GM12878 (cell line): ENCODE measurements around the gene SUGCT. TPM values are rescaled to one million over a fixed set of nuclear protein-coding genes. Genes with fewer than 3 reads are reported as not detected.

Source experiments
- ATAC-seq: fragments of 200-7000 bp; cut with Tn5 transposase; 3 replicates; pipeline ENCODE4 v1.9.1; 2020; ENCODE audit warnings: mild to moderate bottlenecking, moderate library complexity
- BruUV-seq: library from RNA; stranded (reverse); fragments of 400-500 nt; replicated peaks from 2 replicates; lab custom pipeline; 2021; lab: Mats Ljungman, UMichigan
- CTCF ChIA-PET: fragments of 300-600 bp; sonication (Branson Sonifier 250); formaldehyde crosslinking; extraction: SDS; loops from one replicate; lab custom pipeline; 2021; ENCODE audit warnings: inconsistent platforms; lab: Yijun Ruan, JAX
- POLR2A ChIA-PET: fragments of 350-600 bp; formaldehyde crosslinking; extraction: SDS; loops from one replicate; lab custom pipeline; 2021; ENCODE audit warnings: inconsistent platforms; lab: Charles Lee
- RAD21 ChIA-PET: fragments of 300-600 bp; sonication (Branson Sonifier 250); formaldehyde crosslinking; loops from one replicate; lab custom pipeline; 2023; ENCODE audit warnings: antibody characterized with exemption; ENCODE audit not compliant: unreplicated experiment; lab: Charles Lee
- SMC1A ChIA-PET: fragments of 300-600 bp; sonication (Branson Sonifier 250); formaldehyde crosslinking; loops from one replicate; lab custom pipeline; 2023; ENCODE audit not compliant: unreplicated experiment, uncharacterized antibody; lab: Charles Lee
- DNase-seq: peaks from one replicate; pipeline ENCODE4 v3.0.0-alpha.2; 2011; ENCODE audit warnings: low read depth, low spot score
- FAIRE-seq: peaks from 3 replicates; lab custom pipeline; 2011; peaks lifted over from hg19 to GRCh38; lab: Jason Lieb, UNC
- H2AFZ ChIP-seq: 2 replicates; pipeline ENCODE4 v1.6.0; 2011; ENCODE audit warnings: low read depth, low read length, control low read depth; ENCODE audit not compliant: control insufficient read depth
- H3K27ac ChIP-seq: 2 replicates; pipeline ENCODE4 v1.5.1; 2011; ENCODE audit warnings: control low read depth; ENCODE audit not compliant: control insufficient read depth, insufficient read depth
- H3K27me3 ChIP-seq, 2 experiments: replicated peaks in 1 of 2; 2 replicates each; pipeline versions ENCODE4 v1.6.0 to v1.6.1; 2011; ENCODE audit warnings: low read length in 1 of 2; ENCODE audit not compliant: control insufficient read depth in 2 of 2, insufficient read depth in 2 of 2
- H3K36me3 ChIP-seq, 2 experiments: 2 replicates each; pipeline ENCODE4 v1.5.1; 2011; ENCODE audit warnings: low read length in 1 of 2; ENCODE audit not compliant: control insufficient read depth in 2 of 2, insufficient read depth in 2 of 2
- H3K4me1 ChIP-seq: 2 replicates; pipeline ENCODE4 v1.6.1; 2011; ENCODE audit warnings: mild to moderate bottlenecking, low read length, moderate library complexity, mixed read lengths; ENCODE audit not compliant: control insufficient read depth, insufficient read depth
- H3K4me2 ChIP-seq: 2 replicates; pipeline ENCODE4 v1.6.0; 2011; ENCODE audit warnings: control low read depth; ENCODE audit not compliant: control insufficient read depth, insufficient read depth
- H3K4me3 ChIP-seq: fragments of 200-600 bp; sonication (generic); 2 replicates; pipeline ENCODE4 v1.5.1; 2016
- H3K79me2 ChIP-seq: 2 replicates; pipeline ENCODE4 v1.6.0; 2011; ENCODE audit warnings: low read length; ENCODE audit not compliant: control insufficient read depth, insufficient read depth
- H3K9ac ChIP-seq: 2 replicates; pipeline ENCODE4 v1.8.0; 2011; ENCODE audit warnings: low read length, control low read depth, mixed read lengths; ENCODE audit not compliant: control insufficient read depth, insufficient read depth
- H3K9me3 ChIP-seq: replicated peaks from 3 replicates; pipeline ENCODE4 v1.5.1; 2011; ENCODE audit warnings: mild to moderate bottlenecking, low read length; ENCODE audit not compliant: control insufficient read depth, insufficient read depth
- H4K20me1 ChIP-seq: 2 replicates; pipeline ENCODE4 v1.6.0; 2011; ENCODE audit not compliant: control insufficient read depth, insufficient read depth
- BACH1 ChIP-seq: fragments of 450-650 bp; IDR thresholded peaks from 2 replicates; pipeline ENCODE4 v1.6.1; 2017; ENCODE audit warnings: mild to moderate bottlenecking, borderline replicate concordance
- CBX3 ChIP-seq: fragments of 200-600 bp; sonication (generic); IDR thresholded peaks from 2 replicates; pipeline ENCODE4 v1.6.1; 2016; ENCODE audit warnings: low read depth, borderline replicate concordance
- IKZF2 ChIP-seq, 2 experiments: fragments of 450-650 bp; IDR thresholded peaks; 2 replicates each; pipeline ENCODE4 v1.6.1; 2017; ENCODE audit warnings: mild to moderate bottlenecking in 2 of 2, moderate library complexity in 2 of 2
- NFIC ChIP-seq: IDR thresholded peaks from 2 replicates; pipeline ENCODE4 v1.6.1; 2012; ENCODE audit warnings: low read depth, mild to moderate bottlenecking, inconsistent platforms, low read length, moderate library complexity
- NR2C2 ChIP-seq: IDR thresholded peaks from 2 replicates; pipeline ENCODE4 v1.6.1; 2011; ENCODE audit warnings: borderline replicate concordance, low read depth; ENCODE audit not compliant: control insufficient read depth, insufficient read length
- PAX5 ChIP-seq: IDR thresholded peaks from 2 replicates; pipeline ENCODE4 v1.6.1; 2011; ENCODE audit warnings: low read depth, low read length, borderline replicate concordance
- RB1 ChIP-seq: fragments of 450-650 bp; formaldehyde crosslinking; IDR thresholded peaks from 2 replicates; pipeline ENCODE4 v1.6.1; 2017; ENCODE audit warnings: mild to moderate bottlenecking, borderline replicate concordance
- RELA ChIP-seq: fragments of 450-650 bp; IDR thresholded peaks from 2 replicates; pipeline ENCODE4 v1.8.0; 2014; ENCODE audit warnings: borderline replicate concordance; ENCODE audit not compliant: partially characterized antibody
- RFX5 ChIP-seq: IDR thresholded peaks from 2 replicates; pipeline ENCODE4 v1.6.1; 2011; ENCODE audit warnings: low read depth, low read length, improper control_type of control experiment
- SREBF2 ChIP-seq: IDR thresholded peaks from 2 replicates; pipeline ENCODE4 v1.6.1; 2012; ENCODE audit warnings: mild to moderate bottlenecking, low read length
- WRNIP1 ChIP-seq: IDR thresholded peaks from 2 replicates; pipeline ENCODE4 v1.6.1; 2011; ENCODE audit warnings: low read depth, low read length, improper control_type of control experiment, borderline replicate concordance
- WGBS: methylation state at CpG from one replicate; pipeline ENCODE4 v1.1.6; 2016; ENCODE audit warnings: low lambda C conversion rate; ENCODE audit not compliant: insufficient replicate concordance, insufficient coverage; ENCODE audit errors: missing lambda C conversion rate; 5-methylcytosine and 5-hydroxymethylcytosine counted together
- in situ Hi-C: fragments of 300-500 bp; cut with MboI; formaldehyde crosslinking; loops from 9 replicates; pipeline ENCODE4 v1.14.3; 2018; ENCODE audit warnings: mixed read lengths
- intact Hi-C: fragments of 100-400 bp; cut with micrococcal nuclease; formaldehyde crosslinking; loops from one replicate; pipeline ENCODE4 v1.14.2; 2022; ENCODE audit not compliant: unreplicated experiment
- polyA plus RNA-seq, 11 experiments: library from polyadenylated mRNA; depleted of rRNA in 4 of 11; unstranded in 6 of 11; stranded (reverse) in 5 of 11; fragments of >200 nt; fragmentation: Nextera tagmentation in 4 of 11; fragmentation: Illumina TruSeq in 1 of 11; extraction: Ambion mirVana in 4 of 11; extraction: Trizol in 1 of 11; gene quantifications; 1 replicate in 1 of 11; 2 replicates in 10 of 11; pipeline versions ENCODE4 v1.2.1 to v1.2.3, GENCODE V29; 2011 to 2016; ENCODE audit warnings: inconsistent platforms in 2 of 11, missing spikeins in 2 of 11, low read depth in 1 of 11
- total RNA-seq, 4 experiments: library from RNA; depleted of rRNA in 3 of 4; stranded (reverse); fragments of >200 nt in 3 of 4; fragmentation: Illumina TruSeq in 1 of 4; extraction: Trizol in 1 of 4; gene quantifications; 2 replicates each; pipeline versions ENCODE4 v1.2.1 to v1.2.3, GENCODE V29; 2013 to 2021
- TF ChIP-seq, protein P1 (sequence below): fragments of 450-650 bp; IDR thresholded peaks from 2 replicates; pipeline ENCODE4 v1.6.1; 2016; ENCODE audit warnings: mild to moderate bottlenecking
- TF ChIP-seq, protein P2 (sequence below): IDR thresholded peaks from 2 replicates; pipeline ENCODE4 v1.6.1; 2012; ENCODE audit warnings: improper control_type of control experiment, low read depth, low read length; ENCODE audit not compliant: insufficient replicate concordance
- TF ChIP-seq, protein P3 (sequence below): fragments of 450-650 bp; IDR thresholded peaks from 2 replicates; pipeline ENCODE4 v1.6.1; 2017; ENCODE audit warnings: mild to moderate bottlenecking, moderate library complexity

The SUGCT gene
- total and polyA plus RNA-seq, 10 of the 15 experiments (the other 5 are each of a cell fraction or from before 2014, with no cell fraction given), result 0.08 to 1.2 (median 0.67) TPM; not detected in 1

DNA sequence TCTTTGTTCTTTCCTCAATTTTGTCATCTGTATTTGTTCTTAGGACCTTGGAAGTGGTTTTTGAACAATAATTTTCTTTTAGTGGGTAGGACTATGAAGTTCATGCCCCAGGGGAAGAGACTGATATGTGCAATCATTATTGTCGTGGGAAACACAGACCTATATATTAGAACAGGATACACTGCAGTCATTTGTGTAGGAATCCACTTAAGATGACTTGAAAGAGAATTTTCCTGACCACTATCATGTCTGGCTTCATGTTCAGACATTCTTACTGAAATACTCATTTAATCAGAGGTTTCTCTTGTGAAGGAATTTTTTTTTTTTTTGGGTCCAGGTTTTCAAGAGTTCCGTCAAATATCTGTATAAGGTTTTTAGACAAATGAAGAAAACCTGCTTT, 163.6 kb downstream of the SUGCT start:
- WGBS, result 55% methylated on average over 2 of the region's 2 CpGs
- TF ChIP-seq, protein P1, sequence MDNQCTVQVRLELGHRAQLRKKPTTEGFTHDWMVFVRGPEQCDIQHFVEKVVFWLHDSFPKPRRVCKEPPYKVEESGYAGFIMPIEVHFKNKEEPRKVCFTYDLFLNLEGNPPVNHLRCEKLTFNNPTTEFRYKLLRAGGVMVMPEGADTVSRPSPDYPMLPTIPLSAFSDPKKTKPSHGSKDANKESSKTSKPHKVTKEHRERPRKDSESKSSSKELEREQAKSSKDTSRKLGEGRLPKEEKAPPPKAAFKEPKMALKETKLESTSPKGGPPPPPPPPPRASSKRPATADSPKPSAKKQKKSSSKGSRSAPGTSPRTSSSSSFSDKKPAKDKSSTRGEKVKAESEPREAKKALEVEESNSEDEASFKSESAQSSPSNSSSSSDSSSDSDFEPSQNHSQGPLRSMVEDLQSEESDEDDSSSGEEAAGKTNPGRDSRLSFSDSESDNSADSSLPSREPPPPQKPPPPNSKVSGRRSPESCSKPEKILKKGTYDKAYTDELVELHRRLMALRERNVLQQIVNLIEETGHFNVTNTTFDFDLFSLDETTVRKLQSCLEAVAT, result no peak
- TF ChIP-seq RELA (no peak), SREBF2 (no peak), RFX5 (no peak), BACH1 (no peak), CBX3 (no peak), NFIC (no peak), RB1 (no peak), PAX5 (no peak), WRNIP1 (no peak), IKZF2 (IDR thresholded peaks at IDR 0.05) (no peak), NR2C2 (no peak)
- TF ChIP-seq, protein P2, sequence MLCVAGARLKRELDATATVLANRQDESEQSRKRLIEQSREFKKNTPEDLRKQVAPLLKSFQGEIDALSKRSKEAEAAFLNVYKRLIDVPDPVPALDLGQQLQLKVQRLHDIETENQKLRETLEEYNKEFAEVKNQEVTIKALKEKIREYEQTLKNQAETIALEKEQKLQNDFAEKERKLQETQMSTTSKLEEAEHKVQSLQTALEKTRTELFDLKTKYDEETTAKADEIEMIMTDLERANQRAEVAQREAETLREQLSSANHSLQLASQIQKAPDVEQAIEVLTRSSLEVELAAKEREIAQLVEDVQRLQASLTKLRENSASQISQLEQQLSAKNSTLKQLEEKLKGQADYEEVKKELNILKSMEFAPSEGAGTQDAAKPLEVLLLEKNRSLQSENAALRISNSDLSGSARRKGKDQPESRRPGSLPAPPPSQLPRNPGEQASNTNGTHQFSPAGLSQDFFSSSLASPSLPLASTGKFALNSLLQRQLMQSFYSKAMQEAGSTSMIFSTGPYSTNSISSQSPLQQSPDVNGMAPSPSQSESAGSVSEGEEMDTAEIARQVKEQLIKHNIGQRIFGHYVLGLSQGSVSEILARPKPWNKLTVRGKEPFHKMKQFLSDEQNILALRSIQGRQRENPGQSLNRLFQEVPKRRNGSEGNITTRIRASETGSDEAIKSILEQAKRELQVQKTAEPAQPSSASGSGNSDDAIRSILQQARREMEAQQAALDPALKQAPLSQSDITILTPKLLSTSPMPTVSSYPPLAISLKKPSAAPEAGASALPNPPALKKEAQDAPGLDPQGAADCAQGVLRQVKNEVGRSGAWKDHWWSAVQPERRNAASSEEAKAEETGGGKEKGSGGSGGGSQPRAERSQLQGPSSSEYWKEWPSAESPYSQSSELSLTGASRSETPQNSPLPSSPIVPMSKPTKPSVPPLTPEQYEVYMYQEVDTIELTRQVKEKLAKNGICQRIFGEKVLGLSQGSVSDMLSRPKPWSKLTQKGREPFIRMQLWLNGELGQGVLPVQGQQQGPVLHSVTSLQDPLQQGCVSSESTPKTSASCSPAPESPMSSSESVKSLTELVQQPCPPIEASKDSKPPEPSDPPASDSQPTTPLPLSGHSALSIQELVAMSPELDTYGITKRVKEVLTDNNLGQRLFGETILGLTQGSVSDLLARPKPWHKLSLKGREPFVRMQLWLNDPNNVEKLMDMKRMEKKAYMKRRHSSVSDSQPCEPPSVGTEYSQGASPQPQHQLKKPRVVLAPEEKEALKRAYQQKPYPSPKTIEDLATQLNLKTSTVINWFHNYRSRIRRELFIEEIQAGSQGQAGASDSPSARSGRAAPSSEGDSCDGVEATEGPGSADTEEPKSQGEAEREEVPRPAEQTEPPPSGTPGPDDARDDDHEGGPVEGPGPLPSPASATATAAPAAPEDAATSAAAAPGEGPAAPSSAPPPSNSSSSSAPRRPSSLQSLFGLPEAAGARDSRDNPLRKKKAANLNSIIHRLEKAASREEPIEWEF, result no peak
- TF ChIP-seq, protein P3, sequence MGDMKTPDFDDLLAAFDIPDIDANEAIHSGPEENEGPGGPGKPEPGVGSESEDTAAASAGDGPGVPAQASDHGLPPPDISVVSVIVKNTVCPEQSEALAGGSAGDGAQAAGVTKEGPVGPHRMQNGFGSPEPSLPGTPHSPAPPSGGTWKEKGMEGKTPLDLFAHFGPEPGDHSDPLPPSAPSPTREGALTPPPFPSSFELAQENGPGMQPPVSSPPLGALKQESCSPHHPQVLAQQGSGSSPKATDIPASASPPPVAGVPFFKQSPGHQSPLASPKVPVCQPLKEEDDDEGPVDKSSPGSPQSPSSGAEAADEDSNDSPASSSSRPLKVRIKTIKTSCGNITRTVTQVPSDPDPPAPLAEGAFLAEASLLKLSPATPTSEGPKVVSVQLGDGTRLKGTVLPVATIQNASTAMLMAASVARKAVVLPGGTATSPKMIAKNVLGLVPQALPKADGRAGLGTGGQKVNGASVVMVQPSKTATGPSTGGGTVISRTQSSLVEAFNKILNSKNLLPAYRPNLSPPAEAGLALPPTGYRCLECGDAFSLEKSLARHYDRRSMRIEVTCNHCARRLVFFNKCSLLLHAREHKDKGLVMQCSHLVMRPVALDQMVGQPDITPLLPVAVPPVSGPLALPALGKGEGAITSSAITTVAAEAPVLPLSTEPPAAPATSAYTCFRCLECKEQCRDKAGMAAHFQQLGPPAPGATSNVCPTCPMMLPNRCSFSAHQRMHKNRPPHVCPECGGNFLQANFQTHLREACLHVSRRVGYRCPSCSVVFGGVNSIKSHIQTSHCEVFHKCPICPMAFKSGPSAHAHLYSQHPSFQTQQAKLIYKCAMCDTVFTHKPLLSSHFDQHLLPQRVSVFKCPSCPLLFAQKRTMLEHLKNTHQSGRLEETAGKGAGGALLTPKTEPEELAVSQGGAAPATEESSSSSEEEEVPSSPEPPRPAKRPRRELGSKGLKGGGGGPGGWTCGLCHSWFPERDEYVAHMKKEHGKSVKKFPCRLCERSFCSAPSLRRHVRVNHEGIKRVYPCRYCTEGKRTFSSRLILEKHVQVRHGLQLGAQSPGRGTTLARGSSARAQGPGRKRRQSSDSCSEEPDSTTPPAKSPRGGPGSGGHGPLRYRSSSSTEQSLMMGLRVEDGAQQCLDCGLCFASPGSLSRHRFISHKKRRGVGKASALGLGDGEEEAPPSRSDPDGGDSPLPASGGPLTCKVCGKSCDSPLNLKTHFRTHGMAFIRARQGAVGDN, result no peak
- TF ChIP-seq, all 136 proteins: peak for 0
- Histone ChIP-seq H3K4me3 (no peak overlapping the region), H2AFZ (no peak overlapping the region), H3K36me3 (no peaks in the 10 kb centered on the region), H3K4me2 (no peak overlapping the region), H3K4me1 (no peaks in the 10 kb centered on the region), H3K27ac (no peak overlapping the region), H3K9ac (no peak overlapping the region), H4K20me1 (no peaks in the 10 kb centered on the region), H3K27me3 (no peaks in the 10 kb centered on the region), H3K79me2 (no peaks in the 10 kb centered on the region), H3K9me3 (no peaks in the 10 kb centered on the region)
- SMC1A ChIA-PET, result no interaction called here
- CTCF ChIA-PET, result no interaction called here
- no TSS peak for BruUV-seq
- no peak for ATAC-seq
- intact Hi-C loops (no loop called here), in situ Hi-C loops (no loop called here)
- DNase-seq, result no peak
- no peak for FAIRE-seq
- RAD21 ChIA-PET, result no interaction called here
- POLR2A ChIA-PET, result no interaction called here
